ENCODE measurements around the gene PRKAR1B.

Gene PRKAR1B

GRCh38 chr7:541661-542060, 185.4 kb downstream of the PRKAR1B start:
- no peak overlapping the region for H2AFZ ChIP-seq (ENCODE audit: low read depth, low read length)
- H2BK120ac ChIP-seq (ENCODE audit: low read depth, low read length), result no peak overlapping the region
- peaks cover 0 to 3% of the 10 kb centered on the region in 2 experiments for H3K36me3 ChIP-seq (ENCODE audit: control insufficient read depth in 1 of 2, insufficient read depth in 2 of 2, low read depth in 1 of 2, low read length in 2 of 2)
- H4K8ac ChIP-seq (ENCODE audit: low read length), result no peak overlapping the region
- H3K9me3 ChIP-seq (ENCODE audit: control insufficient read depth, low read length), result no peaks in the 10 kb centered on the region
- H3K9ac ChIP-seq (ENCODE audit: low read length), result no peak overlapping the region
- H3K27me3 ChIP-seq (ENCODE audit: control insufficient read depth in 1 of 2, insufficient read depth in 1 of 2, low read length in 2 of 2), result no peaks in the 10 kb centered on the region
- H2BK12ac ChIP-seq (ENCODE audit: low read length in 2 of 2), result peak overlapping the region; percentile 9 to 94
- H3K4me1 ChIP-seq (ENCODE audit: control insufficient read depth, insufficient read depth, low read depth, low read length), result peaks cover 50% of the 10 kb centered on the region
- WGBS, result 96% methylated on average over 15 of the region's 17 CpGs
- no peak overlapping the region for H2BK5ac ChIP-seq (ENCODE audit: low read depth, low read length, poor library complexity, severe bottlenecking)
- H2AK5ac ChIP-seq (ENCODE audit: low read length, severe bottlenecking), result no peak overlapping the region
- H3K4me3 ChIP-seq (ENCODE audit: insufficient read depth in 1 of 2, low read depth in 1 of 2, low read length in 2 of 2), result no peak overlapping the region
- H3K27ac ChIP-seq (ENCODE audit: low read length, poor library complexity, severe bottlenecking), result no peak overlapping the region
- no peak overlapping the region for H3K23ac ChIP-seq (ENCODE audit: low read length in 2 of 2)
- peak overlapping the region in 1 of 2 experiments; percentile 79 for H3K18ac ChIP-seq (ENCODE audit: low read depth in 1 of 2, low read length in 2 of 2)
- no peak overlapping the region for H3K4me2 ChIP-seq (ENCODE audit: low read length, poor library complexity, severe bottlenecking)
- peak overlapping the region in 1 of 2 experiments; percentile 78 for H3K14ac ChIP-seq (ENCODE audit: low read length in 2 of 2)
- no peak for DNase-seq
- H3K79me1 ChIP-seq (replicated peaks; ENCODE audit: low read length, poor library complexity, severe bottlenecking), result no peaks in the 10 kb centered on the region
- peak overlapping the region; percentile 80 for H4K91ac ChIP-seq (ENCODE audit: low read length)
- peak overlapping the region; percentile 1 for H2BK15ac ChIP-seq (ENCODE audit: low read depth, poor library complexity, severe bottlenecking)
- H3K4ac ChIP-seq (ENCODE audit: low read depth in 1 of 2, low read length in 2 of 2), result peak overlapping the region in 1 of 2 experiments; percentile 71

GRCh38 chr7:540997-541396, 186.1 kb downstream of the PRKAR1B start:
- Histone ChIP-seq H2AFZ (ENCODE audit: low read depth, low read length) (no peak overlapping the region), H3K36me3 (ENCODE audit: control insufficient read depth in 1 of 2, insufficient read depth in 2 of 2, low read depth in 1 of 2, low read length in 2 of 2) (peaks cover 0 to 3% of the 10 kb centered on the region in 2 experiments), H3K4ac (ENCODE audit: low read depth in 1 of 2, low read length in 2 of 2) (peak overlapping the region in 1 of 2 experiments; percentile 17), H2BK120ac (ENCODE audit: low read depth, low read length) (no peak overlapping the region), H3K9me3 (ENCODE audit: control insufficient read depth, low read length) (no peaks in the 10 kb centered on the region), H2BK15ac (ENCODE audit: low read depth, poor library complexity, severe bottlenecking) (no peak overlapping the region), H2AK5ac (ENCODE audit: low read length, severe bottlenecking) (peak overlapping the region; percentile 34), H3K4me1 (ENCODE audit: control insufficient read depth, insufficient read depth, low read depth, low read length) (peaks cover 50% of the 10 kb centered on the region), H2BK5ac (ENCODE audit: low read depth, low read length, poor library complexity, severe bottlenecking) (no peak overlapping the region), H4K8ac (ENCODE audit: low read length) (no peak overlapping the region), H3K27me3 (ENCODE audit: control insufficient read depth in 1 of 2, insufficient read depth in 1 of 2, low read length in 2 of 2) (no peaks in the 10 kb centered on the region), H3K27ac (ENCODE audit: low read length, poor library complexity, severe bottlenecking) (no peak overlapping the region), H3K18ac (ENCODE audit: low read depth in 1 of 2, low read length in 2 of 2) (peak overlapping the region in 1 of 2 experiments; percentile 93), H3K4me2 (ENCODE audit: low read length, poor library complexity, severe bottlenecking) (no peak overlapping the region), H4K91ac (ENCODE audit: low read length) (peak overlapping the region; percentile 2), H3K9ac (ENCODE audit: low read length) (no peak overlapping the region), H3K23ac (ENCODE audit: low read length in 2 of 2) (no peak overlapping the region), H3K14ac (ENCODE audit: low read length in 2 of 2) (no peak overlapping the region), H3K4me3 (ENCODE audit: insufficient read depth in 1 of 2, low read depth in 1 of 2, low read length in 2 of 2) (no peak overlapping the region), H2BK12ac (ENCODE audit: low read length in 2 of 2) (peak overlapping the region in 1 of 2 experiments; percentile 91), H3K79me1 (replicated peaks; ENCODE audit: low read length, poor library complexity, severe bottlenecking) (no peaks in the 10 kb centered on the region)
- DNase-seq, result no peak
- 92% methylated on average over 5 of the region's 12 CpGs for WGBS

GRCh38 chr7:540579-540978, 186.5 kb downstream of the PRKAR1B start:
- Histone ChIP-seq H3K79me1 (replicated peaks; ENCODE audit: low read length, poor library complexity, severe bottlenecking) (no peaks in the 10 kb centered on the region), H3K9ac (ENCODE audit: low read length) (no peak overlapping the region), H2AK5ac (ENCODE audit: low read length, severe bottlenecking) (peak overlapping the region; percentile 34), H3K4me1 (ENCODE audit: control insufficient read depth, insufficient read depth, low read depth, low read length) (peaks cover 50% of the 10 kb centered on the region), H2BK120ac (ENCODE audit: low read depth, low read length) (peak overlapping the region; percentile 21), H3K36me3 (ENCODE audit: control insufficient read depth in 1 of 2, insufficient read depth in 2 of 2, low read depth in 1 of 2, low read length in 2 of 2) (peaks cover 0 to 3% of the 10 kb centered on the region in 2 experiments), H4K8ac (ENCODE audit: low read length) (no peak overlapping the region), H3K9me3 (ENCODE audit: control insufficient read depth, low read length) (no peaks in the 10 kb centered on the region), H4K91ac (ENCODE audit: low read length) (peak overlapping the region; percentile 2), H2BK5ac (ENCODE audit: low read depth, low read length, poor library complexity, severe bottlenecking) (no peak overlapping the region), H2BK12ac (ENCODE audit: low read length in 2 of 2) (peak overlapping the region in 1 of 2 experiments; percentile 91), H3K27me3 (ENCODE audit: control insufficient read depth in 1 of 2, insufficient read depth in 1 of 2, low read length in 2 of 2) (no peaks in the 10 kb centered on the region), H2AFZ (ENCODE audit: low read depth, low read length) (no peak overlapping the region), H3K4me2 (ENCODE audit: low read length, poor library complexity, severe bottlenecking) (no peak overlapping the region), H3K4ac (ENCODE audit: low read depth in 1 of 2, low read length in 2 of 2) (peak overlapping the region in 1 of 2 experiments; percentile 81), H3K18ac (ENCODE audit: low read depth in 1 of 2, low read length in 2 of 2) (peak overlapping the region in 1 of 2 experiments; percentile 93), H3K14ac (ENCODE audit: low read length in 2 of 2) (peak overlapping the region in 1 of 2 experiments; percentile 18), H2BK15ac (ENCODE audit: low read depth, poor library complexity, severe bottlenecking) (no peak overlapping the region), H3K27ac (ENCODE audit: low read length, poor library complexity, severe bottlenecking) (no peak overlapping the region), H3K4me3 (ENCODE audit: insufficient read depth in 1 of 2, low read depth in 1 of 2, low read length in 2 of 2) (no peak overlapping the region), H3K23ac (ENCODE audit: low read length in 2 of 2) (no peak overlapping the region)
- 96% methylated on average over 14 of the region's 14 CpGs for WGBS
- DNase-seq, result no peak

- Histone ChIP-seq H3K4me3 (ENCODE audit: insufficient read depth in 1 of 2, low read depth in 1 of 2, low read length in 2 of 2) (no peak overlapping the region), H3K36me3 (ENCODE audit: control insufficient read depth in 1 of 2, insufficient read depth in 2 of 2, low read depth in 1 of 2, low read length in 2 of 2) (peaks cover 0 to 3% of the 10 kb centered on the region in 2 experiments), H2BK12ac (ENCODE audit: low read length in 2 of 2) (peak overlapping the region in 1 of 2 experiments; percentile 93), H3K27ac (ENCODE audit: low read length, poor library complexity, severe bottlenecking) (peak overlapping the region; percentile 64), H2BK5ac (ENCODE audit: low read depth, low read length, poor library complexity, severe bottlenecking) (peak overlapping the region; percentile 97), H3K79me1 (replicated peaks; ENCODE audit: low read length, poor library complexity, severe bottlenecking) (no peaks in the 10 kb centered on the region), H3K23ac (ENCODE audit: low read length in 2 of 2) (no peak overlapping the region), H3K4me2 (ENCODE audit: low read length, poor library complexity, severe bottlenecking) (no peak overlapping the region), H3K4ac (ENCODE audit: low read depth in 1 of 2, low read length in 2 of 2) (peak overlapping the region in 1 of 2 experiments; percentile 81), H4K8ac (ENCODE audit: low read length) (peak overlapping the region; percentile 85), H2BK15ac (ENCODE audit: low read depth, poor library complexity, severe bottlenecking) (peak overlapping the region; percentile 82), H3K14ac (ENCODE audit: low read length in 2 of 2) (no peak overlapping the region), H3K9ac (ENCODE audit: low read length) (no peak overlapping the region), H3K27me3 (ENCODE audit: control insufficient read depth in 1 of 2, insufficient read depth in 1 of 2, low read length in 2 of 2) (peaks cover 0 to 3% of the 10 kb centered on the region in 2 experiments), H3K9me3 (ENCODE audit: control insufficient read depth, low read length) (no peaks in the 10 kb centered on the region), H3K18ac (ENCODE audit: low read depth in 1 of 2, low read length in 2 of 2) (peak overlapping the region; percentile 6 to 93), H4K91ac (ENCODE audit: low read length) (peak overlapping the region; percentile 8), H2AK5ac (ENCODE audit: low read length, severe bottlenecking) (peak overlapping the region; percentile 34), H2BK120ac (ENCODE audit: low read depth, low read length) (peak overlapping the region; percentile 97), H3K4me1 (ENCODE audit: control insufficient read depth, insufficient read depth, low read depth, low read length) (peaks cover 50% of the 10 kb centered on the region), H2AFZ (ENCODE audit: low read depth, low read length) (peak overlapping the region; percentile 36)
- DNase-seq, result peak; percentile 78
- 76% methylated on average over 13 of the region's 17 CpGs for WGBS
These were observed 187.2 kb downstream of the PRKAR1B start for GRCh38 chr7:539731-540411.
